Activated B cell treated with CpG ODN at 0.5 μM for 24 hours (primary cell): Measurements from ENCODE around the gene TSNAXIP1. TPM values are rescaled to one million over a fixed set of nuclear protein-coding genes. Genes with fewer than 3 reads are reported as not detected.

Experiments used
- ATAC-seq: fragments of 200-7000 bp; cut with Tn5 transposase; one replicate; pipeline ENCODE4 v1.10.0; 2021; ENCODE audit warnings: low read depth, mild to moderate bottlenecking, moderate library complexity
- CTCF ChIA-PET: fragments of 350-600 bp; sonication (Branson Sonifier 250); formaldehyde crosslinking; loops from one replicate; lab custom pipeline; 2021; ENCODE audit warnings: antibody characterized with exemption; lab: Charles Lee
- POLR2A ChIA-PET: fragments of 350-600 bp; sonication (Branson Sonifier 250); formaldehyde crosslinking; loops from one replicate; lab custom pipeline; 2021; ENCODE audit warnings: antibody characterized with exemption; lab: Charles Lee
- DNase-seq: peaks from one replicate; pipeline ENCODE4 v3.0.0; 2022
- H3K27ac Mint-ChIP-seq: one replicate; pipeline ENCODE4 v1.8.0; 2020; ENCODE audit warnings: mixed read lengths
- H3K27me3 Mint-ChIP-seq: one replicate; pipeline ENCODE4 v1.8.0; 2021; ENCODE audit warnings: mixed read lengths
- H3K36me3 Mint-ChIP-seq: one replicate; pipeline ENCODE4 v1.8.0; 2021; ENCODE audit warnings: low read depth, mixed read lengths
- H3K4me1 Mint-ChIP-seq: one replicate; pipeline ENCODE4 v1.8.0; 2021; ENCODE audit warnings: mixed read lengths
- H3K4me3 Mint-ChIP-seq: one replicate; pipeline ENCODE4 v1.8.0; 2020; ENCODE audit warnings: mild to moderate bottlenecking, mixed read lengths
- H3K9me3 Mint-ChIP-seq: one replicate; pipeline ENCODE4 v1.8.0; 2020; ENCODE audit warnings: mixed read lengths
- intact Hi-C: fragments of 100-400 bp; cut with micrococcal nuclease; formaldehyde crosslinking; loops from one replicate; pipeline ENCODE4 v1.15.1; 2024
- total RNA-seq: library from RNA; stranded (reverse); gene quantifications from 2 replicates; pipeline ENCODE4 v1.2.3, GENCODE V29; 2022
- TF ChIP-seq, protein P1 (sequence below): fragments of 200-600 bp; IDR thresholded peaks from one replicate; pipeline ENCODE4 v1.8.0; 2022; ENCODE audit warnings: antibody characterized with exemption, mild to moderate bottlenecking

TSNAXIP1 gene, protein sequence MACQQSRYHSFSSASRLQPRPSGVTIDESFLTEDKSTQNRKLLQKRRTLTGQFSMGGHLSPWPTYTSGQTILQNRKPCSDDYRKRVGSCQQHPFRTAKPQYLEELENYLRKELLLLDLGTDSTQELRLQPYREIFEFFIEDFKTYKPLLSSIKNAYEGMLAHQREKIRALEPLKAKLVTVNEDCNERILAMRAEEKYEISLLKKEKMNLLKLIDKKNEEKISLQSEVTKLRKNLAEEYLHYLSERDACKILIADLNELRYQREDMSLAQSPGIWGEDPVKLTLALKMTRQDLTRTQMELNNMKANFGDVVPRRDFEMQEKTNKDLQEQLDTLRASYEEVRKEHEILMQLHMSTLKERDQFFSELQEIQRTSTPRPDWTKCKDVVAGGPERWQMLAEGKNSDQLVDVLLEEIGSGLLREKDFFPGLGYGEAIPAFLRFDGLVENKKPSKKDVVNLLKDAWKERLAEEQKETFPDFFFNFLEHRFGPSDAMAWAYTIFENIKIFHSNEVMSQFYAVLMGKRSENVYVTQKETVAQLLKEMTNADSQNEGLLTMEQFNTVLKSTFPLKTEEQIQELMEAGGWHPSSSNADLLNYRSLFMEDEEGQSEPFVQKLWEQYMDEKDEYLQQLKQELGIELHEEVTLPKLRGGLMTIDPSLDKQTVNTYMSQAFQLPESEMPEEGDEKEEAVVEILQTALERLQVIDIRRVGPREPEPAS
- 1.2 and 1.9 TPM in 2 replicates for total RNA-seq

DNA sequence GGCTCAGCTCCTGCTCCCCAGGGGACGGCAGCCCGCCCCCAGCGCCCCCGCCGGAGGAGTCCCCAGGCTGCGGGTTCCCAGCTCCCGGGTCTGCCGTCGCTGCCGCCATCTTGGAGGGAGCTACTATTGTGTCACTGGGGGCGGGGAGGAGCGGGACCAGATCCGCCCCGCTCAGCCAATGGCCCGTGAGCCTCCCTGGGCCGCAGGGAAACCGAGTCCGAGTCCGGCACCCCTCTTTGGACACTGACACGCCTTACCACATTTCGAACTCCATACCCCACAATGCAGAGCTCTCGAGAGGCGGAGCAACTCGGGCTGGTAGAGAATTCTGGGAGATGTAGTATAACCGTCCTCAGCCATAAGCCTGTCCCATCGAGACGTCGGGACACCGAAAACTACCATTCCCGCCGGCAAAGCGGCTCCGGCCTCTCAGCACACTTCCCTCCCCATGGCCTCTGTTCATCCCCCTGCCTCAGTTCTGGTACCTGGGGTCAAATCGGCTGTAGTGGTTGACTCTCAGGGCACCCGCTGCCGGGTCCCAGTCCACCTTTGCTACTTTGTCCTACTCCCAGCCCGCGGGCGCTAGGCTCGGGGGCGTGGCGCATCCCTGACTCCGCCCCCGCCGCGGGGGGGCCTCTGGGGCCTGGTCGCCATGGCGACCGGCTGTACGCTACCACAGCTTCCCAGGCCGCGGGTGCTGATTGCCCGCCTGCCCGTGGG lies at the start of gene TSNAXIP1, which contains the start of gene RANBP10:
TSS of gene TSNAXIP1 (plus strand) at position 462 of the 720 bp plus-strand sequence. CDS start 261 bp downstream, outside the sequence.
TSS of gene RANBP10 (minus strand) at position 133 of the 720 bp plus-strand sequence. CDS start at position 109, 24 bp downstream.
- peak; percentile 93 for DNase-seq
- H3K4me3 Mint-ChIP-seq = peak within 1 kb of the TSS; percentile 96
- H3K27ac Mint-ChIP-seq = peak within 1 kb of the TSS; percentile 96
- H3K36me3 Mint-ChIP-seq = peaks cover 23% of the 10 kb centered on the region
- ChIA-PET POLR2A (interaction anchor here (0.5 to 2.2 kb wide), 22 partner anchors 10 to 700 kb away, joined by 3 to 15 read pairs (median 4); partner anchors contain the start of genes ACD, DDX28, DUS2 and GFOD2), CTCF (interaction anchor here (0.8 to 1.5 kb wide), 2 partner anchors 10 to 27 kb away, joined by 3 to 11 read pairs; no protein-coding TSS in a partner anchor)
- intact Hi-C loops = loop anchor here (1.0 to 10.0 kb wide), 18 partner anchors 10 to 1578 kb away; partner anchors contain the start of genes ACD, ATP6V0D1, CTCF and ESRP2
- peaks cover 49% of the 10 kb centered on the region for H3K4me1 Mint-ChIP-seq
- H3K9me3 Mint-ChIP-seq = no peaks in the 10 kb centered on the region
- peak; percentile 89 for ATAC-seq
- TF ChIP-seq, protein P1, sequence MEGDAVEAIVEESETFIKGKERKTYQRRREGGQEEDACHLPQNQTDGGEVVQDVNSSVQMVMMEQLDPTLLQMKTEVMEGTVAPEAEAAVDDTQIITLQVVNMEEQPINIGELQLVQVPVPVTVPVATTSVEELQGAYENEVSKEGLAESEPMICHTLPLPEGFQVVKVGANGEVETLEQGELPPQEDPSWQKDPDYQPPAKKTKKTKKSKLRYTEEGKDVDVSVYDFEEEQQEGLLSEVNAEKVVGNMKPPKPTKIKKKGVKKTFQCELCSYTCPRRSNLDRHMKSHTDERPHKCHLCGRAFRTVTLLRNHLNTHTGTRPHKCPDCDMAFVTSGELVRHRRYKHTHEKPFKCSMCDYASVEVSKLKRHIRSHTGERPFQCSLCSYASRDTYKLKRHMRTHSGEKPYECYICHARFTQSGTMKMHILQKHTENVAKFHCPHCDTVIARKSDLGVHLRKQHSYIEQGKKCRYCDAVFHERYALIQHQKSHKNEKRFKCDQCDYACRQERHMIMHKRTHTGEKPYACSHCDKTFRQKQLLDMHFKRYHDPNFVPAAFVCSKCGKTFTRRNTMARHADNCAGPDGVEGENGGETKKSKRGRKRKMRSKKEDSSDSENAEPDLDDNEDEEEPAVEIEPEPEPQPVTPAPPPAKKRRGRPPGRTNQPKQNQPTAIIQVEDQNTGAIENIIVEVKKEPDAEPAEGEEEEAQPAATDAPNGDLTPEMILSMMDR = no peak
- H3K27me3 Mint-ChIP-seq = no peaks in the 10 kb centered on the region

DNA sequence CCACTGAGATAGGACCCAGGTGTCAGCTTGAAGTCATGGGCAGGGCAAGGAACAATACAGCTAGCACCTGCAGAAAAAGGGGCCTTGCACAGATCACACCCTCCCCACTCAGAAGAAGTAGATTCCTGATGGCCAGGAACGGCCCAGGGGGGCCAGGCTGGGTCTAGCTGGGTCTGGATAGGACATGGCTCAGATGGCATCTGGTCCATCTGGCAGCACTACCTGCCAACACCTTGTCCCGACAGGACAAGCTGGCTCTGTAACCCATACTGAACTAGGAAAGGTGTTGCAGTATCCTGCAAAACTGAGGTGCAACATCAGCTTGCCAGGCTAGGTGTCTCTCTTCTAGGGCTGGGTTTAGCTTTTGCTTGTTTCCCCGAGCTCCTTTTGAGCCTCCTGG lies 48.7 kb upstream of the TSNAXIP1 start:
- DNase-seq (no peak), ATAC-seq (no peak)
- H3K9me3 Mint-ChIP-seq = no peaks in the 10 kb centered on the region
- no peak overlapping the region for H3K27ac Mint-ChIP-seq
- peaks cover 23% of the 10 kb centered on the region for H3K4me1 Mint-ChIP-seq
- CTCF ChIA-PET = no interaction called here
- TF ChIP-seq, protein P1 = no peak
- POLR2A ChIA-PET = no interaction called here
- H3K36me3 Mint-ChIP-seq = peaks cover 45% of the 10 kb centered on the region
- no peaks in the 10 kb centered on the region for H3K27me3 Mint-ChIP-seq
- H3K4me3 Mint-ChIP-seq = no peak overlapping the region
- intact Hi-C loops = no loop called here

DNA sequence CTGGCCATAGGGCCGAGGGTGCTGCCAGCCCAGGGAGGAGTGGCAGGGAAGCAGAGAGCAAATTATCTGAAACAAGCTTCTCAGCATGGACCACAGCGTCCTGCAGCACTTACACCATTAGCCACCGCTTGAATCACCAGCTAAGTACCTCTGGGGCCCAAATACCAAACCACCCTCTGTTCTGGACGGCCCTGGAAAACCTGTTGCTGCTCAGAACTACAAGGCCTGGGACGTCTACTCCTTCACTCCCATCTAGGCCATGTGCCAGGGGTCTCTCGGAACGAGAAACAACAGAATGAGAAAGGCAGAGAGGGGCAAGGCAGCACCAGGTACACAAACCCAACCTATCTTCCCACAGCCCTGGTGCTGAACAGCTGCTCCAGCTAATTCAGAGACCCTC lies 47.7 kb upstream of the TSNAXIP1 start:
- Mint-ChIP-seq H3K27ac (no peak overlapping the region), H3K27me3 (no peaks in the 10 kb centered on the region), H3K9me3 (no peaks in the 10 kb centered on the region), H3K4me1 (peaks cover 23% of the 10 kb centered on the region), H3K4me3 (no peak overlapping the region), H3K36me3 (peaks cover 42% of the 10 kb centered on the region)
- TF ChIP-seq, protein P1 = no peak
- CTCF ChIA-PET = no interaction called here
- no peak for ATAC-seq
- intact Hi-C loops = no loop called here
- DNase-seq = no peak
- POLR2A ChIA-PET = no interaction called here

DNA sequence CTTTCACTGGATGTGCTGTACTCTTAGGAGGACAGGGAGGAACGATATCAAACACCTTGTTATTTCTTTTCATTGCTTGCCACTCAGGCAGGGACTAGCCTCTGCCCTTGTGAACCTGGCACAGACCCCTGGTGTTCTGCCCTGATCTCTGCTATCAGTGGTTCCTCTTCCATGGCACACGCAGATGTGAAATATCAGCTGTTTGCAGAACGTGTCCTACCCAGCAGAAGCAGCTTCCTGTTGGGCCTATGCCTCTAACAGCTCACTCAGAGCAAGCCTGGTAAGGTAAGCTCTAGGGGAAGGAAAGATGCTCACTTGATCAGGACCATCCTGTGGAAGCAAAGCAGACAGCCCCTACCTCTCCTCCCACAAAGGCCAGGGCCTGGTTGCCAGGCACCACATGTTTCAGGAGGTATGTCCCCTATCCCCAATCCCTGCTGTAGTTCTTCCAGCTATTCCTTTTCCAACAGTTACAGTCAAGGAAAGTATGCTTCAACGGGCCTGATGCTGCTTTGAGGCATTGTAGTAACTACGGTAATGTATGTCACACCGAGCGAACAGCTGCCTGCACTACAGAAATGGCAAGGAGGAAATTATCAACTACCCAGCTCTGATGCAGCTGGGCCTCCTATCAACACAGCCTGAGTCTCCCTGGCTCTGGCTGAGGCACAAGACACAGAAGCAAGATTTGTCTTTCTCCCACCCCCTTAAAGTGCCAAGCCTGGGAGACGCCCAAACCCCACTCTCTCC lies 46.3 kb upstream of the TSNAXIP1 start:
- DNase-seq (no peak), ATAC-seq (no peak)
- POLR2A ChIA-PET = interaction anchor here (1.0 kb wide), 1 partner anchor 41 kb away, joined by 3 read pairs; no protein-coding TSS in a partner anchor
- Mint-ChIP-seq H3K27me3 (no peaks in the 10 kb centered on the region), H3K4me1 (peaks cover 23% of the 10 kb centered on the region), H3K4me3 (no peak overlapping the region), H3K9me3 (no peaks in the 10 kb centered on the region), H3K36me3 (peaks cover 35% of the 10 kb centered on the region), H3K27ac (peak overlapping the region; percentile 69)
- TF ChIP-seq, protein P1 = no peak
- intact Hi-C loops = no loop called here
- CTCF ChIA-PET = interaction anchor here (1.1 kb wide), 1 partner anchor 88 kb away, joined by 4 read pairs; no protein-coding TSS in a partner anchor
